GM19452 (cell line): ENCODE results near the gene TAF3.

Source experiments
- ATAC-seq: cut with Tn5 transposase; IDR thresholded peaks from one replicate; pipeline ENCODE4 v1.9.1; 2021; ENCODE audit not compliant: unreplicated experiment

The TAF3 gene

DNA sequence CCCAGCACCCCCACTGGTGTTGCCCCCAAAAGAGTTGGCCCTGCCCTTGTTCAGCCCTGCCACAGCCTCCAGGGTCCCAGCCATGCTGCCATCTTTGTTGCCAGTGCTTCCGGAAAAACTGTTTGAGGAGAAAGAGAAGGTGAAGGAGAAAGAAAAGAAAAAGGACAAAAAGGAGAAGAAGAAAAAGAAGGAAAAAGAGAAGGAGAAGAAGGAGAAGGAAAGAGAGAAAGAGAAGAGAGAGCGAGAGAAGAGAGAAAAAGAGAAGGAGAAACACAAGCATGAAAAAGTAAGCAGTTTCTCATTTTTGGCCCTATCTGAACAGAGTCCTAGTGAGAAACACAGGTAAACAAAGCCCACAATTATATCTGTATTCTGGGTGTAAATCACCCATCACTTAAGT is 147.2 kb downstream of the TAF3 start:
- ATAC-seq = no peak

DNA sequence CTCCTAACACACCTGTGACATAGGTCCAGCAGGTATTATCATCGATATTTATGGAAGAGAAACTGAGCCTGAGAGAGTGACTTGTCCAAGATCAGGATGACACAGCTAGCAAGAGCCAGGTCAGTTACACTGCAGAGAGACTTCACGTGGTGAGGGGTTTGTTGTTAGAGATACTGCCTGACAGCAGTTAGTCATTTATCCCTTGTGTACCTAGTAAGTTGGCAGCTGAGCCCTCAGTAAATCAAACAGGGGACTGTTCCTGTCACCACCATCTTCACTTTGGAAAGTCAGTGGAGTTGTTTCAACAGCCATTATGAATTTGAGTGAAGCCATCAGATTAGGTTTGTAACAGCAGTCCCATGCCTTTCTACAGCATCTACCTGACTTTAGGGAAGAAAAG is 148.7 kb downstream of the TAF3 start:
- no peak for ATAC-seq

DNA sequence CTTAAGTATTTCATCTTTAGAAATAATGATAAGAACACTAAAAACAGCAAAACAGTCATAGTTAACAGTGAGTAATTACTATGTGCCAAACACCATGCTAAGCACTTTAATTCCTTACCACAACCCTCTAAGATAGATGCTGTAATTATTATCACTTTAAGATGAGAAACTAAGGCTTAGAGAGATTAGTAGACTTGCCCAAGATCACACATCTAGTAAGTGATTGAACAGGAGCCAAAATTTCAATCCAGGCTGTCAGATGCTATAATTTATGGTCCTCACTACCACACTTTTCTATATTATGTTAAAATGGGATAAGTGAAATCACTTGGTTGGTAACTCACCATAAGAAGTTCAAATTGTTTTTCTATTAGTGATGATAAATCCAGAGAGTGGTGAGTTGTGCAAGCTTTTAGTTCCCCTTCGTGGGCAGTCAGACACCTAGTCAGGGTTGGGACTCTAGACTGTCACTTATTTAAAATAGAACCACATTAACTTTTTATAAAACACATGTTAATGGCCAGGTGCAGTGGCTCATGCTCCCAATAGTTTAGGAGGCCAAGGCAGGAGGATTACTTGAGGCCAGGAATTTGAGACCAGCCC is 150.3 kb downstream of the TAF3 start:
- ATAC-seq = no peak

- ATAC-seq = no peak
Observed at GRCh38 chr10:7969623-7970022, 151.3 kb downstream of the TAF3 start.

DNA sequence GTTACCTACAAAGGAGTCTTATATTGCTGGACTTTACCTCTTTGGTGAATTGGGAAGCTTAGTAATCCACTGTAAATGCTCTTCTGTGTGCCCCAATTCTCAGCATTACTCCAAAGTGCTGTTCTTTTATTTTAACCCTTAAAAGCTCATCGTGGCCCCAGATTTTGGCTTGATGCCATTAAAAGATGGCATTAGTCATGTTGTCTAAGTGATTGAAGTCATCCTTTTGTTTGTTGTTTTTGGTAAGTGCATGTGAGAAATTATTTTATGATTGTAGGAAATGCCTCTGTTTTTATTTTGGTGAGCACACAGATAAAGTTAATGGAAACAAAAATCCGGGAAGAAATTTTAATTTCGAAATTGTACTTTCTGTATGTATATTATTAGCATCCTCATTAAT is 153.6 kb downstream of the TAF3 start:
- no peak for ATAC-seq

DNA sequence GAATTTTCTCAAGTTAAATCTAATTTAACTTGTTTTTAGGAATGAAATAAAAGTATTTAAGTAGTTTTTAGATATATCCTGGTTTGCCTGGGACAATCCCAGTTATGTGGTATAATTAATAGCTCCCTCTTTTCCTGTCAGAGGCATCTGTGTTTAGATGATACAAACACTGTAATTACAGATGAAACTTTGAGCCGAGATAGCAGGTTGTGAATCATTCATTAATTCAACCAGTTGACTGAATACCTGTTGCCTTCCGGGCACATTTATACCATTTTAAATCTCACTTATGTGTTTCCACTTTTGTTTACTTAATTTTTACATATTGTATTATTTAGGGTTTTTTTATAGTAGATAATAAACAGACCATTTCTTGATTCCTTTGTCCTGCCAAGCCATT is 154.1 kb downstream of the TAF3 start:
- no peak for ATAC-seq

GRCh38 chr10:7980196-7980595 is 161.9 kb downstream of the TAF3 start:
- ATAC-seq = no peak

GRCh38 chr10:7982727-7983126 is 164.4 kb downstream of the TAF3 start:
- no peak for ATAC-seq

DNA sequence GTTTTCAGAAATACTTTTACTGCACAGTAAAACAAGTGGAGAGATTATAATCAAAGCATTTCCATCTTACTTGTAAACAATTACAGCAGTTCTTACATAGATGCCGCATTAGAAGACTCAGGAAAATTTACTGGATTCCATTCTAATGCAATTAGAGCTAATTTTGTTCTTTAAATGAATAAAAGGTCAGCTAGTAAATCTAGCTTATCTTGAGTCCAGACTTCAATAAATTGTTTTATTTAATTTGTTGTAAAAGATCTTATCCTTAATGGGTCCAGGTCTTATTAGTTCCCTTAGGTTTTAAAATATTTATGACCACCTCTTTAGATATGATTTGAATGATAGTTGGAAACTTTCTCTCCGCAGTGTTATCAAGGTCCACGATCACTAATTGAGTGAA is 166.0 kb downstream of the TAF3 start:
- ATAC-seq = no peak

GRCh38 chr10:7984896-7985295 is 166.6 kb downstream of the TAF3 start:
- ATAC-seq = no peak

- no peak for ATAC-seq
Observed at GRCh38 chr10:7986851-7987250, 168.5 kb downstream of the TAF3 start.

- ATAC-seq = no peak
Observed at GRCh38 chr10:7988989-7989388, 170.7 kb downstream of the TAF3 start.

DNA sequence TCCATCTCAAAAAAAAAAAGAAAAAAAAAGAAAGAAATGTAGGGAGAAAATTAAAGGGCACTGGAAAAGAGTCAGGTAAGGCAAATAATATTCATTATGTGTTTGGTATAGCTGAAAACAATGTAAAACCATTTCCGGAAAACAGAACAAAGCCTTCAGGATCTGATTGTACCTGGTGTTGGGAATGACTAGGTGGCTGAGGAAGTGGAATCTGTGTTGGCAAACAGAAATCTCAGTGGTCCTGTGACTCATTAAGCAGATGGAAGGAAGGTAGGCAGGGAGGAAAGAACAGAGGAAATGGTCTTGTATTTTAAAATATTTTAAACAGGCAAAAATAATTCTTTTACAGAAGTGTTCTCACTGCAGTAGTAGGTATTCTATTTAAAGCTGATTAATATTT is 180.5 kb downstream of the TAF3 start:
- ATAC-seq = no peak

DNA sequence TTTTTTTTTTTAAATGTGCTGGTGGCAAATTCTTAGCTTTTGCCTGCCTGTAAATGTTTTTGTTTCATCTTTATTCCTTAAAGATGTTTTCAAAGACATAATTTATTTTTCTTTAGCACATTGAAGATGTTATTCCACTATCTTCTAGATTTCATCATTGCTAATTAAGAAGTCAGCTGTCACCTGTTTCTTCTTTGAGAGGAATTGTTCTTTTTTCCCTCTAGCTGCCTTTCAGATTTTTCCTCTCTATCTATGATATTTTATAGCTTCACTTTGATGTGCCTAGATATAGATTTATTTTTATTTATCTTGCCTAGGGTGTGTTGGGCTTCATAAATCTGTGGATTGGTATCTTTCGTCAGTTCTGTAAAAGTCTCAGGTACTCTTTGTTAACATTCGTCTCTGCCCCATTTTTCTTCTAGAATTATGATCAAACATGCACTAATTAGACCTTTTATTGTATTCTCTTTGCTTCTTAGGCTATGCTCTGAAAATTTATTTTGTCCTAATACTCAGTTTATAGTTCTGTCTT is 186.2 kb downstream of the TAF3 start:
- no peak for ATAC-seq

GRCh38 chr10:8006274-8006999 is 188.1 kb downstream of the TAF3 start:
- peak; percentile 79 for ATAC-seq

GRCh38 chr10:8009031-8009430 is 190.7 kb downstream of the TAF3 start:
- ATAC-seq = no peak

GRCh38 chr10:8013006-8013405 is 194.7 kb downstream of the TAF3 start:
- no peak for ATAC-seq

DNA sequence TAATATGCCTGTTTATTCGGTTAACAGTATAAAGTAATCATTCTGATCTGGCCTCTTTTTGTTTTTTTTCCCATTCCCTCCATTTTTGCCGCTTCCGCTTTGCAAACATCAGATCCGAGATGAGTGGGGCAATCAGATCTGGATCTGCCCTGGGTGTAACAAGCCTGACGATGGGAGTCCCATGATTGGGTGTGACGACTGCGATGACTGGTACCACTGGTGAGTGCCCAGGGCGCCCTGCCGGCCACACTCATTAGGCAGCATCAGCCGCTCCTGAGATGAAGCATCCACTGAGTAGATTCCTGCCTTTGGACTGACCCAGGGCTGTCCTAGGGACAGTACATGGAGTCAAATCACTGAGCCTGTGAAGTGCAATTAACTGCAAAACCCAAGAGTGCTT is 195.3 kb downstream of the TAF3 start:
- ATAC-seq = no peak

DNA sequence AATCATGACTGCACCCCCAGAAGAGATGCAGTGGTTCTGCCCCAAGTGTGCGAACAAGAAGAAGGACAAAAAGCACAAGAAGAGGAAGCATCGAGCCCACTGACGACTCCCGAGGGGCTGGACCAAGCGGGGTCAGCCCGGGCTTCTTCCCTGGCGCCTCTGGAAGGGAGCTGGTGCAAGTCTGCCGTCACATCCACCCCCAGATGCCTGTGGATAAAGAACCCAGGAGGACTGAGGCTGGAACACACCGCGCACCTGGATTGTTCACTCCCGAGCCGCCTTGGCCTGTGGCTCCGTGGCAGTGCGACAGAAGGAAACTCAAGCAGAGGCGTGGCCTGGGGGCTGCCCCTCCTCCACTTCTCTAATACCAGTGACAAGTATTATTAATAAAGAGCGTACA is 196.3 kb downstream of the TAF3 start:
- no peak for ATAC-seq

GRCh38 chr10:8017277-8017676 is 199.0 kb downstream of the TAF3 start:
- no peak for ATAC-seq

GRCh38 chr10:8023321-8023720 is 205.0 kb downstream of the TAF3 start:
- no peak for ATAC-seq

DNA sequence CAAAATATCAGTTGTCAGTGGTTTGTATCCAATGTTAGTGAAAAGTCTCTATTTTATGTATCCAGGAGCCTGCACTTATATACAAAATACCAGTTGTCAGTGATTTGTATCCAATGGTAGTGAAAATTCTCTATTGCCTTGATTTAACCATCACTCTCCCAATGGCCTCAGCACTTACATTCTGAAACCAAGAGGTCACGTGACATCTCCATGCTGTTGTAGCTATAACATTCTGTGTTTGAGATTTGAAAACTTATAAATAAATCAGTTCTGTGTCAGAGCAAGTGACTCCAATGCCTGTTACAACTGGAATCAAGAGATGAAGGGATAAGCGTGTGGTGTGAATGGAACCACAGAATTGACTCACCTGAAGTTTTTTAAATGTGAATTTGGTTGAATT is 205.5 kb downstream of the TAF3 start:
- ATAC-seq = no peak
